Measurements from ENCODE around the gene NUCB2.
"Not testable (repeated sequence)": the region's sequence is repeated elsewhere in the genome, so short reads cannot be mapped to it uniquely, and the experiment has no call there.

NUCB2 gene

DNA sequence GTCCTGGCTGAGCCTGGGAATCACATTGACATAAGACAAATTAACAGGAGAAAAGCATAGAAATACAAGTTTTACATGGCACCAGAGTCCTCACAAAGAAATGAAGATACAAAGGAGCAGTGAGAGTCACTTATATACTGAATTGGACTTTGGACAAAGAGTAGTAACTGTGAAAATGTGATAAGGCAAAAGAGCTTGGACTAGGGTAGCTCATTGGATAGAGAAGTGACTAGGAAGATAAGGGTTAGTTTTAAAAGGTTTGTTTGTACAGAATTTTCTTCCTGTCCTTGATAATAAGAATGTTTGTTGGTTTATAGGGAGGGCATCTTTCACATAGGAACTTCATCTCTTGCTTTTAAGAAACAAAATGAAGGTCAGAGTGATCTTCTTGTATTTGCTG is 17.9 kb upstream of the NUCB2 start:
- TF ChIP-seq, protein P1, sequence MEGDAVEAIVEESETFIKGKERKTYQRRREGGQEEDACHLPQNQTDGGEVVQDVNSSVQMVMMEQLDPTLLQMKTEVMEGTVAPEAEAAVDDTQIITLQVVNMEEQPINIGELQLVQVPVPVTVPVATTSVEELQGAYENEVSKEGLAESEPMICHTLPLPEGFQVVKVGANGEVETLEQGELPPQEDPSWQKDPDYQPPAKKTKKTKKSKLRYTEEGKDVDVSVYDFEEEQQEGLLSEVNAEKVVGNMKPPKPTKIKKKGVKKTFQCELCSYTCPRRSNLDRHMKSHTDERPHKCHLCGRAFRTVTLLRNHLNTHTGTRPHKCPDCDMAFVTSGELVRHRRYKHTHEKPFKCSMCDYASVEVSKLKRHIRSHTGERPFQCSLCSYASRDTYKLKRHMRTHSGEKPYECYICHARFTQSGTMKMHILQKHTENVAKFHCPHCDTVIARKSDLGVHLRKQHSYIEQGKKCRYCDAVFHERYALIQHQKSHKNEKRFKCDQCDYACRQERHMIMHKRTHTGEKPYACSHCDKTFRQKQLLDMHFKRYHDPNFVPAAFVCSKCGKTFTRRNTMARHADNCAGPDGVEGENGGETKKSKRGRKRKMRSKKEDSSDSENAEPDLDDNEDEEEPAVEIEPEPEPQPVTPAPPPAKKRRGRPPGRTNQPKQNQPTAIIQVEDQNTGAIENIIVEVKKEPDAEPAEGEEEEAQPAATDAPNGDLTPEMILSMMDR (IDR thresholded peaks at IDR 0.05; ENCODE audit: low read length, missing control alignments): no peak
- no peak overlapping the region for H3K4me3 ChIP-seq (replicated peaks; ENCODE audit: low read depth, low read length)
- DNase-seq (ENCODE audit: low read depth): no peak

DNA sequence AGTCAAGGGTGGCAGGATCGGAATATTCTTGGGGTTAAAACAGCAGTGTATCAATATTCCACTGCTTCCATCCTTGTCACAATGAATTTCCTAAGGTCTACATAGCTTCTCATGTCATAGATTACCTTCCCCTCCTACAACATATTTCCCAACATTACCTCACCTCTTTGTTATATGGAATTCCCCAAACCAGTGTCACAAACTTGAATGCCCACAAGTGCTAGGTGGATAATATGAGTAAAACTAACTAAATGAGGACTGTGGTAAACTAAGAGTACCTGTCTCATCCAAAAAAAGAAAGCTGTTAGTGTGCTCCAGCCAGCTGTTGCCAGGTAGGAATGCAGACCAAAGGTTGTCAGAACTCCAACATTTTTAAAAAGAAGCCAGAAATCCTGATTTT is 17.0 kb upstream of the NUCB2 start:
- H3K4me3 ChIP-seq (replicated peaks; ENCODE audit: low read depth, low read length): no peak overlapping the region
- peak; percentile 50 for DNase-seq (ENCODE audit: low read depth)
- TF ChIP-seq, protein P1 (IDR thresholded peaks at IDR 0.05; ENCODE audit: low read length, missing control alignments): no peak

DNA sequence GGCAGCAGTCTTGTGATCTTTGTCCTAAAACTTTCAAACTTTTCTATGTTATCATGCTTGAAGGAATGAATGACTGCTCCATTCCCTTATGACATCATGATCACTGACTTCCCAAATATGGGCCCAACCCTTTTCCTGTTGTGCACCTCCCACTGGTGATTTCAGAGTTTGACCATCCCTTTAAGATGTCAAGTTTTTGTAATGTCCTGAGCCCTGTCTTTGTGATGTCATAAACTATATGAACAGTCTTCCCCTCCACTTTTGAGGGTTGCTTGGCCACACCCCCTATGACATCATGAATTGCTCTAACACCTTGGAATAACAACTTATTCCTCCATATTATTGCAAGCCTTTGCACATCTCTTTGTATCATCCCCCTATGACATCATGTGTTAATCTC is 16.5 kb upstream of the NUCB2 start:
- DNase-seq (ENCODE audit: low read depth): peak; percentile 49
- TF ChIP-seq, protein P1 (IDR thresholded peaks at IDR 0.05; ENCODE audit: low read length, missing control alignments): no peak
- H3K4me3 ChIP-seq (replicated peaks; ENCODE audit: low read depth, low read length): no peak overlapping the region

DNA sequence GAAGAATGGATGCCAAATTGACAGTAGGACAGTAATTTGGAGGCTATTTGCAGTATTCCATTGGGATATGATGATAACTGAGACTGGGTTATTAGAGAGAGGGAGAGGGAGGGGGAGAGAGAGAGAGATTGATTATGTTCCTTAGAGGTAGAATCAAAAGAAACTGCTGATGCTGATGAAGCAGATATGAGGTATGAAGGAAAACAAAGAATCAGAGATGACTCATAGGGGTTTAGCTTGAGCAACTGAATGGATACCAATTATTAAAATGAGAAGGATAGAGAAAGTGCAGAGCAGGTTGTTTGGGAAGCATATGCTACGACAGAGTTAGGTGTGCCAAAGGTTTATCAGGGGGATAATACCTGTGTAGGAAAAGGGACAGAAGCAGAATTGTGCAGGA is 12.8 kb upstream of the NUCB2 start:
- no peak overlapping the region for H3K4me3 ChIP-seq (replicated peaks; ENCODE audit: low read depth, low read length)
- TF ChIP-seq, protein P1 (IDR thresholded peaks at IDR 0.05; ENCODE audit: low read length, missing control alignments): no peak
- DNase-seq (ENCODE audit: low read depth): peak; percentile 35

DNA sequence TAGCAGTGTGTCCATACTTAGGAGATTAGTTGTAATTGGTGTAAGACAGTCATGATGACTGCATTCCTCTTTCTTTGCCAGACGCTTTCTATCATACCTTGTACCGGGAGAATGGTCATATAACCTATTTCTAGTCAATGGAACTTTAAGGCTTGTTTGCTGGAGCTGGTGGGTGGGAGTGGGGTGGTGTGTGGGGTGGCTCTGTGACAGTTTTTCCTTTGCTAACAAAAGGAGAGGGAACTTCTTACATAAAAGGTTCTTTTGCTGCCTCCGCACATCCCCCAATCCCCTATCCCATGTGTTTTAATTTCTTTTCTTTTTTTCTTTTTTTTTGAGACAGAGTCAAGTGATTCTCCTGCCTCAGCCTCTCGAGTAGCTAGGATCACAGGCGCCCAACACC is 9.8 kb upstream of the NUCB2 start:
- DNase-seq (ENCODE audit: low read depth): no peak
- TF ChIP-seq, protein P1 (IDR thresholded peaks at IDR 0.05; ENCODE audit: low read length, missing control alignments): no peak
- H3K4me3 ChIP-seq (replicated peaks; ENCODE audit: low read depth, low read length): no peak overlapping the region

DNA sequence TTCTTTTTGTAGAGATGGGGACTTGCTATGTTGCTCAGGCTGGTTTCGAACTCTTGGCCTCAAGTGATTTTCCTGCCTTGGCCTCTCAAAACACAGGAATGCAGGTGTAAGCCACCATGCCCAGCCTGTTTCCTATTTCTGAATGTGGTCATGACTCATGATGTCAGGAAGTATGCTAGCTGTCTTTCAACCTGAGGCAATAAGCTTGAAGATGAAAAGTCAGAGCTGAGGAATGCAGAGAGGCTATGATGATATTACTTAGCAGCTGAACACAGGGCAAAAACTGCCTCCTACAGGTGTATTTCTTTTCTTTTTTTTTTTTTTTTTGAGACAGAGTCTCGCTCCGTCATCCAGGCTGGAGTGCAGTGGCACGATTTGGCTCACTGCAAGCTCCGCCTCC is 9.0 kb upstream of the NUCB2 start:
- no peak overlapping the region for H3K4me3 ChIP-seq (replicated peaks; ENCODE audit: low read depth, low read length)
- TF ChIP-seq, protein P1 (IDR thresholded peaks at IDR 0.05; ENCODE audit: low read length, missing control alignments): no peak
- peak; percentile 64 for DNase-seq (ENCODE audit: low read depth)

DNA sequence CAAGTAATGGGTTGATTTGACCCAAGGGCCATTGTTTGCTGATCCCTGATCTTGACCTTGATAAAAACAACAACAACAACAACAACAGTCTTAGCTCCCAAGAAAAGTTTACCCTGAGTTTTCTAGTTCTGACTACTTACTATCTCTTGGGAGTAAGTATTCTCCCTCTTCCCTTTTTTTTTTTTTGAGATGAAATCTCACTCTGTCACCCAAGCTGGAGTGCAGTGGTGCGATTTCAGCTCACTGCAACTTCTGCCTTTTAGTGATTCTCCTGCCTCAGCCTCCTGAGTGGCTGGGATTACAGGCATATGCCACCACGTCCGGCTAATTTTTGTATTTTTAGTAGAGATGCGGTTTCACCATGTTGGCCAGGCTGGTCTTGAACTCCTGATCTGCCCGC is 8.0 kb upstream of the NUCB2 start:
- not testable (repeated sequence) for H3K4me3 ChIP-seq (replicated peaks; ENCODE audit: low read depth, low read length); DNase-seq (ENCODE audit: low read depth)

DNA sequence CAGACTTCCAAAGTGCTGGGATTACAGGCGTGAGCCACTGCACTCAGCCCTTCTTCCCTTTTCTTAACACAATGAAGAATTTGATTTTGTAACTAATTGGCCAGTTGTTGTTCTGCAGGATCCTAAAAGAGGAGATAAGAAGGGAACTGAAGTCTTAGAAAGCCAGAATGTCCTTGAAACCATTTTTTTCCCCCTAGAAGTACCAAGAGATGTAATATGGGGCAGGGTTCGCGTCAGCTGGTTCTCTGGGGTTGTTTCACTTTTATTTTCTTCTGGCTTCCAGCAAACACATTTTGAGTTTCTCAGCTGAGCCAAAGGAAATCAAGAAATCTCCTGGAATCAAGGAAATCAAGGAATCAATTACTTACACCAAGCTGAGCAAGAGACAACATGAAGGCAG is 7.6 kb upstream of the NUCB2 start:
- TF ChIP-seq, protein P1 (IDR thresholded peaks at IDR 0.05; ENCODE audit: low read length, missing control alignments): no peak
- no peak overlapping the region for H3K4me3 ChIP-seq (replicated peaks; ENCODE audit: low read depth, low read length)
- no peak for DNase-seq (ENCODE audit: low read depth)
